ENCODE results near the gene DDX24. TPM values are rescaled to one million over a fixed set of nuclear protein-coding genes. Genes with fewer than 3 reads are reported as not detected.

DDX24 gene
- total RNA-seq, 1 donor from 2014 or later, result 109 TPM

DNA sequence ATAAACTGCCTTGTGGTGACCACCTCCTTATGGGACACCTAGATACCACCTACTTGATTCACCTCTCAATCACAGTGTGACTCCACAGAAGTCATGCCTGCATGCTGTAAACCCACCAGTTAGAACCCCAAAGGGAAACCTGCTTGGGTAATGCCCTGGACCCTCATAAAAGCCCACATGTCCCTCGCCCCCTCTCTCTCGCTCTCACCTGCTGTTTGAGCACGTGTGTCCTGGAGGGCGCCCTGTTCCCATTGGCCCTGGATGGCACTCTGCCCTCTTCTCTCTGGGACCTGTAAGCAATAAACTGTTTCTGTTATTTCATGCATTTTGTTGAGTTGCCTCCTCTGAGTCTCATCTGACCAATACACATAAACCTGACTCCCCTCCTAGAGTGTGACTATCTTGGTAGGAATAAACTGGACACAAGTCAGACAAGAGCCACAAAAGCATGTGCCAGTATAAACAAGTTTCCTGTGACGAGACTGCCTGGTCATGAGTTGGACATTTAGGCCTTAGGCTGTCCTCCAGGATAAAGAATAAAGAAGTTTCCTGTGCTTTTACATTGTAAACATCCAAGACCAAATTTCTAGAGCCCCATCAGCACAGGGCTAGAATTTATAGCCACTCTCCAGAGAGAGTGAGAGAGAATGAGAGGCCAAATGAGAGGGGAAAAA, 39.8 kb upstream of the DDX24 start:
- Histone ChIP-seq H3K27me3 (no peaks in the 10 kb centered on the region), H3K9me3 (no peaks in the 10 kb centered on the region), H3K36me3 (no peaks in the 10 kb centered on the region), H3K4me1 (no peaks in the 10 kb centered on the region), H3K27ac (peak overlapping the region; percentile 33), H3K4me3 (no peak overlapping the region)
- intact Hi-C loops (cut with DNase I), result no loop called here
- TF ChIP-seq POLR2AphosphoS5 (IDR thresholded peaks at IDR 0.05; ENCODE audit: insufficient read depth in 1 of 2, low read depth in 1 of 2) (no peak), POLR2A (IDR thresholded peaks at IDR 0.05) (no peak)
- TF ChIP-seq, protein P1, sequence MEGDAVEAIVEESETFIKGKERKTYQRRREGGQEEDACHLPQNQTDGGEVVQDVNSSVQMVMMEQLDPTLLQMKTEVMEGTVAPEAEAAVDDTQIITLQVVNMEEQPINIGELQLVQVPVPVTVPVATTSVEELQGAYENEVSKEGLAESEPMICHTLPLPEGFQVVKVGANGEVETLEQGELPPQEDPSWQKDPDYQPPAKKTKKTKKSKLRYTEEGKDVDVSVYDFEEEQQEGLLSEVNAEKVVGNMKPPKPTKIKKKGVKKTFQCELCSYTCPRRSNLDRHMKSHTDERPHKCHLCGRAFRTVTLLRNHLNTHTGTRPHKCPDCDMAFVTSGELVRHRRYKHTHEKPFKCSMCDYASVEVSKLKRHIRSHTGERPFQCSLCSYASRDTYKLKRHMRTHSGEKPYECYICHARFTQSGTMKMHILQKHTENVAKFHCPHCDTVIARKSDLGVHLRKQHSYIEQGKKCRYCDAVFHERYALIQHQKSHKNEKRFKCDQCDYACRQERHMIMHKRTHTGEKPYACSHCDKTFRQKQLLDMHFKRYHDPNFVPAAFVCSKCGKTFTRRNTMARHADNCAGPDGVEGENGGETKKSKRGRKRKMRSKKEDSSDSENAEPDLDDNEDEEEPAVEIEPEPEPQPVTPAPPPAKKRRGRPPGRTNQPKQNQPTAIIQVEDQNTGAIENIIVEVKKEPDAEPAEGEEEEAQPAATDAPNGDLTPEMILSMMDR (IDR thresholded peaks at IDR 0.05), result no peak
- peak in 1 of 2 donors; percentile 49 for DNase-seq (ENCODE audit: extremely low spot score in 2 of 2)

DNA sequence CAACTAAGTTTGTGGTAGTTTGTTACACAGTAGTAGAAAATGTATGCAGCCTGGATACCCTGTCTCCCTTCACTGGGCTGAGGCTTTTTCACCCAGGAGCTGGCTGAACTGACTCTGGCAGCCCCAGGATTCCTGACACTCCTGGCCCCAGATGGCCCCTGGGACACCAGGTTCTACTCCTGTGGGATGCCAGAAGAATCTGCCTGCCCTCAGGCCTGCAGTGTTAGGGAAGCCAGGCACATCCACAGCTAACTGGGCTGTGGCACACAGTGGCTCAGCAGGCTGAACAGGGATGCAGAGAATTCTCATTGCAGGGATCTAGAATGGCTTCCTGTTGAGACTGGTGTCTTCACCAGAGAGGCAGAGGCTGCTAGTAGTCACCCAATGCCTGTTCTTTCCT, 38.1 kb upstream of the DDX24 start:
- Histone ChIP-seq H3K9me3 (no peaks in the 10 kb centered on the region), H3K4me1 (peaks cover 17% of the 10 kb centered on the region), H3K27me3 (no peaks in the 10 kb centered on the region), H3K4me3 (no peak overlapping the region), H3K36me3 (no peaks in the 10 kb centered on the region), H3K27ac (no peak overlapping the region)
- intact Hi-C loops (cut with DNase I), result no loop called here
- TF ChIP-seq, protein P1 (IDR thresholded peaks at IDR 0.05), result no peak
- TF ChIP-seq POLR2A (IDR thresholded peaks at IDR 0.05), result no peak
- TF ChIP-seq POLR2AphosphoS5 (IDR thresholded peaks at IDR 0.05; ENCODE audit: insufficient read depth in 1 of 2, low read depth in 1 of 2), result no peak
- DNase-seq (ENCODE audit: extremely low spot score in 2 of 2), result no peak

DNA sequence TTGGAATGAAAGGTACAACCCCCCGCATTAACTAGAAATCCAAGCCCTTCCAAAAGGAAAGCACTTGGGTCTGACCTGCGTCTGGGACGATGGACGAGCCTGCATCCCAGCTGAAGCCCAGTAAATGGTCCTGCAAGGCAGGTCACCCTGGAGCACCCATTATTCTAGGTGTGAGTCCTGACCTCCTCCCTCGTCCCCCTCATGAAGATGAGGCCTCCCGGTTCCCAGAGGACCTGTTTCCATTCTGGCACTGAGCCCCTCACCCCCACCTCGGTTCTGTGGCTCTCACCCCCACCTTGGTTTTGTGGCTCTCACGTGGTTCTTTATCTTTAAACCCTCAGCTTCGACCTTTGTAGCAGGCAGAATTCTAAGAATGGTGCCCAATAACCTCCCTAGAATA, 36.9 kb upstream of the DDX24 start:
- Histone ChIP-seq H3K27me3 (no peaks in the 10 kb centered on the region), H3K9me3 (no peaks in the 10 kb centered on the region), H3K4me1 (peaks cover 29% of the 10 kb centered on the region), H3K4me3 (no peak overlapping the region), H3K36me3 (no peaks in the 10 kb centered on the region), H3K27ac (no peak overlapping the region)
- DNase-seq (ENCODE audit: extremely low spot score in 2 of 2), result no peak
- TF ChIP-seq POLR2A (IDR thresholded peaks at IDR 0.05) (no peak), POLR2AphosphoS5 (IDR thresholded peaks at IDR 0.05; ENCODE audit: insufficient read depth in 1 of 2, low read depth in 1 of 2) (no peak)
- TF ChIP-seq, protein P1 (IDR thresholded peaks at IDR 0.05), result no peak
- intact Hi-C loops (cut with DNase I), result no loop called here

DNA sequence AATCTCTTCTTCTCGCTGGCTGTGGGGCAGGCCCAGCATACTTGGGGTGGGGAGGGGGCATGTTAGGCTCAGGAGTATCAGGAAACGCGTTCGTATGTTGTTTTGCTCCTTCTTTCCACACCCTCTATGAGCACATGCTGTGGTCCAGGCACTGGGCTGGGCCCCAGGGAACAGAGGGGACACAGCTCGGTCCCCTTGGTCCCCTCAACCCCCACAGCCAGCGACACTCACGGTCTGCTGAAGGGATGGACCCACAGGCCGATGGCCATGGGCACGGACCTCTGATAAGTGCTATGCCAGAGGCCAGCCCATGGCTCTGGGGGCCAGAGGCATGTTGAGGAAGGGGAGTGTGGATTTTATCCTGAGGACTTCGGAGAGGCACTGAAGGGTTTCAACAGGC, 35.7 kb upstream of the DDX24 start:
- Histone ChIP-seq H3K36me3 (no peaks in the 10 kb centered on the region), H3K27ac (no peak overlapping the region), H3K27me3 (no peaks in the 10 kb centered on the region), H3K4me3 (no peak overlapping the region), H3K9me3 (no peaks in the 10 kb centered on the region), H3K4me1 (peaks cover 40% of the 10 kb centered on the region)
- TF ChIP-seq, protein P1 (IDR thresholded peaks at IDR 0.05), result no peak
- TF ChIP-seq POLR2A (IDR thresholded peaks at IDR 0.05), result no peak
- DNase-seq (ENCODE audit: extremely low spot score in 2 of 2), result no peak
- intact Hi-C loops (cut with DNase I), result no loop called here

DNA sequence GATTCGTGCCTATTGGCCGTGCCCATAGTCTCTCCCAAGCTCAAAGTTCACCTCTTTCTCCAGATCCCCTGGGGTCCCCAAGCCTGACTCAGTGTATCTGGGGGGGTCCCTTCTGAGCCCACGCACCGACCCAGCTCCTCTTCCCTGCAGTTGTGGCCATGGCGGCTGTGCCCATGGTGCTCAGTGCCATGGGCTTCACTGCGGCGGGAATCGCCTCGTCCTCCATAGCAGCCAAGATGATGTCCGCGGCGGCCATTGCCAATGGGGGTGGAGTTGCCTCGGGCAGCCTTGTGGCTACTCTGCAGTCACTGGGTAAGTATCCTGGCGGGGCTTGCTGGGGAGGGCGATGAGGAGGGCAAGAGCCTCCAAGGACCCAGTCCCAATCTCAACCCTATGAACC, 34.6 kb upstream of the DDX24 start:
- no peaks in the 10 kb centered on the region for H3K36me3 ChIP-seq
- peaks cover 50% of the 10 kb centered on the region for H3K4me1 ChIP-seq
- TF ChIP-seq POLR2AphosphoS5 (IDR thresholded peaks at IDR 0.05; ENCODE audit: insufficient read depth in 1 of 2, low read depth in 1 of 2), result no peak
- TF ChIP-seq, protein P1 (IDR thresholded peaks at IDR 0.05), result no peak
- TF ChIP-seq POLR2A (IDR thresholded peaks at IDR 0.05), result no peak
- H3K4me3 ChIP-seq, result no peak overlapping the region
- no peak for DNase-seq (ENCODE audit: extremely low spot score in 2 of 2)
- peak overlapping the region; percentile 42 for H3K27ac ChIP-seq
- H3K27me3 ChIP-seq, result no peaks in the 10 kb centered on the region
- H3K9me3 ChIP-seq, result no peaks in the 10 kb centered on the region
- intact Hi-C loops (cut with DNase I), result no loop called here

Measured in vagina (tissue), 2 donors.